ENCODE data around the gene PTPRN2.
"Not testable (repeated sequence)": the region's sequence is repeated elsewhere in the genome, so short reads cannot be mapped to it uniquely, and the experiment has no call there.

Gene PTPRN2

DNA sequence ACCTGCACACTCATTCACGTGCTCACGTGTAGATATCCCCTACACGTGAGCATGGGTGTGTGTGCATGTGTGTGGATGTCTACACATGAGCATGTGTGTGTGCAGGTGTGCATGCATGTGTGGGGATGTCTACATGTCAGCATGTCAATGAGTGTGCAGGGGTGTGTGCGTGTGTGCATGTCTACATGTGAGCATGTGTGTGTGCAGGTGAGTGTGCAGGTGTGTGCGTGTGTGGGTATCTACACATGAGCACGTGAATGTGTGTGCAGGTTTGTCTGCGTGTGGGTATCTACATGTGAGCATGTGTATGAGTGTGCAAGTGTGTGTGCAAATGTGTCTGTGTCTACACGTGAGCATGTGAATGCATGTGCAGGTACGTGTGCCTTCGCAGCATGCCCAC is 274.8 kb downstream of the PTPRN2 start:
- TF ChIP-seq, protein P1, sequence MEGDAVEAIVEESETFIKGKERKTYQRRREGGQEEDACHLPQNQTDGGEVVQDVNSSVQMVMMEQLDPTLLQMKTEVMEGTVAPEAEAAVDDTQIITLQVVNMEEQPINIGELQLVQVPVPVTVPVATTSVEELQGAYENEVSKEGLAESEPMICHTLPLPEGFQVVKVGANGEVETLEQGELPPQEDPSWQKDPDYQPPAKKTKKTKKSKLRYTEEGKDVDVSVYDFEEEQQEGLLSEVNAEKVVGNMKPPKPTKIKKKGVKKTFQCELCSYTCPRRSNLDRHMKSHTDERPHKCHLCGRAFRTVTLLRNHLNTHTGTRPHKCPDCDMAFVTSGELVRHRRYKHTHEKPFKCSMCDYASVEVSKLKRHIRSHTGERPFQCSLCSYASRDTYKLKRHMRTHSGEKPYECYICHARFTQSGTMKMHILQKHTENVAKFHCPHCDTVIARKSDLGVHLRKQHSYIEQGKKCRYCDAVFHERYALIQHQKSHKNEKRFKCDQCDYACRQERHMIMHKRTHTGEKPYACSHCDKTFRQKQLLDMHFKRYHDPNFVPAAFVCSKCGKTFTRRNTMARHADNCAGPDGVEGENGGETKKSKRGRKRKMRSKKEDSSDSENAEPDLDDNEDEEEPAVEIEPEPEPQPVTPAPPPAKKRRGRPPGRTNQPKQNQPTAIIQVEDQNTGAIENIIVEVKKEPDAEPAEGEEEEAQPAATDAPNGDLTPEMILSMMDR (IDR thresholded peaks at IDR 0.05; ENCODE audit: borderline replicate concordance, control extremely low read depth, extremely low read depth, insufficient read depth, missing control alignments): no peak
- no peak for DNase-seq (ENCODE audit: low spot score)
- in situ Hi-C loops (cut with MboI; ENCODE audit: low sequenced_read_pairs, unreplicated experiment): no loop called here

GRCh38 chr7:158311791-158312190 is 275.8 kb downstream of the PTPRN2 start:
- TF ChIP-seq, protein P1 (IDR thresholded peaks at IDR 0.05; ENCODE audit: borderline replicate concordance, control extremely low read depth, extremely low read depth, insufficient read depth, missing control alignments): no peak
- in situ Hi-C loops (cut with MboI; ENCODE audit: low sequenced_read_pairs, unreplicated experiment): no loop called here

DNA sequence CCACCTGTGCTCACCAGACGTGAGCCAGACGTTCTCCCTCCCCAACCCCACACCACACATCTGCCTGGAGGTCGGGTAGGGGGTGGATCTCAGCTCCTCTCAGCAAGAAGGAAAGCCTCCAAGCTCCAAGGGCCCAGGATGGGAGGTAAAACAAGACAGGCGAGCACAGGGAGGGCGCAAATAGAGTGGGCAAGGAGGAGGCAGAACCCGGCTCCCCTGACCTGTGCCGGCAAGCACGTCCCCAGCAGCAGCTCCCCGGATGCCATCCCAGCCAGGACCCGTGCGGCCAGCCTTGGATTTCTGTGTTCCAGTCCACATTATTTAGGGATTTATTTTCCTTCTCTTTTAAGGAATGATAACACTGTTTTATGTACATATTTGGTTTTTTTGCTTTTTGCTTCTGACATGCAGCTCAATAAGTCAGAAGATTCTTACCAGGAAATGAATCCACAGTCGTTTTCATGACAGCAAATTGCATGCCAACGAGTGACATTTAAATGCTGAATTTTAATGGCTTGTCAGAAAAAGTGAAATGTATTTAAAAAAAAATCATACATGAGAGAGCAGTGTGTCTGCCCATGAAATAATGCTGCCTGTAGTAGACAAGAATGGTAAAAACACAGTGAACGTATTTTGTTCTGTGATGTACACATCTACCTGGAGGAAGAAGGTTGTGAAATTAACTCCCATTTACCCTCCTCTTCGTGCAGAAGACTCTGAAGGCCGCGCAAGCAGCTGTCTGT is 276.5 kb downstream of the PTPRN2 start:
- no peak for DNase-seq (ENCODE audit: low spot score)
- TF ChIP-seq, protein P1 (IDR thresholded peaks at IDR 0.05; ENCODE audit: borderline replicate concordance, control extremely low read depth, extremely low read depth, insufficient read depth, missing control alignments): no peak
- in situ Hi-C loops (cut with MboI; ENCODE audit: low sequenced_read_pairs, unreplicated experiment): no loop called here

More at GRCh38 chr7:158311791-158312190, 275.8 kb downstream of the PTPRN2 start:
- DNase-seq (ENCODE audit: low spot score): no peak

- TF ChIP-seq, protein P1 (IDR thresholded peaks at IDR 0.05; ENCODE audit: borderline replicate concordance, control extremely low read depth, extremely low read depth, insufficient read depth, missing control alignments): no peak
- in situ Hi-C loops (cut with MboI; ENCODE audit: low sequenced_read_pairs, unreplicated experiment): no loop called here
Observed at GRCh38 chr7:158309868-158310763, 277.5 kb downstream of the PTPRN2 start.

DNA sequence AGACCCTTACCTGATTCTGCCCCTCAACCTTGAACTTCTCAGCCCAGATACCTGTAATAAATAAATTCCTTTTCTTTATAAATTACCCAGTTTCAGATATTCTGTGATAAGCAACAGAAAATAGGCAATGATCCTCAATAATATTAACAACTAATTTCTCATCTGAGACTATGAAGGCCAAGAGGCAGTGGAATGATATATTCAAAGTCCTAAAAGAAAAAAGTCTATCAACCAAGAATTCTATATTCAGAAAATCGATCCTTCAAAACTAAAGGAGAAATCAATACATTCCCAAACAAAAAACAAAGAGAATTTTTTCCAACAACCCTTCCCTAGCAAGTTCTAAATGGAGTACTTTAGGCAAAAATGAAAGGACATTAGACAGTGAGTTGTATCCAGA is 279.6 kb downstream of the PTPRN2 start:
- TF ChIP-seq, protein P1 (IDR thresholded peaks at IDR 0.05; ENCODE audit: borderline replicate concordance, control extremely low read depth, extremely low read depth, insufficient read depth, missing control alignments): no peak
- no peak for DNase-seq (ENCODE audit: low spot score)
- in situ Hi-C loops (cut with MboI; ENCODE audit: low sequenced_read_pairs, unreplicated experiment): no loop called here

More at GRCh38 chr7:158309868-158310763, 277.5 kb downstream of the PTPRN2 start:
- no peak for DNase-seq (ENCODE audit: low spot score)

- in situ Hi-C loops (cut with MboI; ENCODE audit: low sequenced_read_pairs, unreplicated experiment); DNase-seq (ENCODE audit: low spot score): not testable (repeated sequence)
Observed at GRCh38 chr7:158304072-158304471, 283.6 kb downstream of the PTPRN2 start.

DNA sequence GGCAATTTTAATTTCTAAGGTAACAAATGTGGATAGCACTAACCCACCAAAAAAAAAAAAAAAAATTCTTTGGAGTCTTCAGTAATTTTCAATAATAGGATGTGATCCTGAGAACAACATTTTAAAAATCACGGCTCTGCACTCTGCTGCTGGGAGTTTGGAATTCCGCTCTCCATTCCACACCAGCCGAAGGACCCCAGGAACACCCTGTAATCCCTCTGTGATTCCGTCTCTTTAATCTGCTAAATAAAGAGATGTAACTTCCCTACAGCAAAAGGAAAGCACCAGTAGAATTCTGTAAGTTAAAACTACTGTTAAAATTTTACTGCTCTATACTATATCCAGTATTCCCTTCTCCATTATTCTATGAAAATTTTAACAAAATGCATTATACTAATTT is 284.5 kb downstream of the PTPRN2 start:
- TF ChIP-seq, protein P1 (IDR thresholded peaks at IDR 0.05; ENCODE audit: borderline replicate concordance, control extremely low read depth, extremely low read depth, insufficient read depth, missing control alignments): no peak
- no peak for DNase-seq (ENCODE audit: low spot score)
- in situ Hi-C loops (cut with MboI; ENCODE audit: low sequenced_read_pairs, unreplicated experiment): no loop called here
